ENCODE data around the gene ADAMTS2. TPM values are rescaled to one million over a fixed set of nuclear protein-coding genes. Genes with fewer than 3 reads are reported as not detected.
A peak's percentile ranks its signal among the peaks of the same experiment; 100 is the strongest.

ADAMTS2 gene
- total and polyA plus RNA-seq, 11 donors, result 1.1 to 23.0 (median 5.5) TPM

- Histone ChIP-seq H3K36me3 (no peaks in the 10 kb centered on the region), H3K4me1 (peaks cover 0 to 17% (median 0%) of the 10 kb centered on the region in 12 donors), H3K27me3 (no peaks in the 10 kb centered on the region), H3K27ac (peak overlapping the region in 3 of 12 donors; percentile 26 to 34 (median 30)), H3K4me3 (no peak overlapping the region), H3K9me3 (no peaks in the 10 kb centered on the region)
- DNase-seq (peak in 1 of 5 donors; percentile 32), ATAC-seq (no peak)
- TF ChIP-seq POLR2A (IDR thresholded peaks at IDR 0.05), result no peak
- TF ChIP-seq, protein P1, sequence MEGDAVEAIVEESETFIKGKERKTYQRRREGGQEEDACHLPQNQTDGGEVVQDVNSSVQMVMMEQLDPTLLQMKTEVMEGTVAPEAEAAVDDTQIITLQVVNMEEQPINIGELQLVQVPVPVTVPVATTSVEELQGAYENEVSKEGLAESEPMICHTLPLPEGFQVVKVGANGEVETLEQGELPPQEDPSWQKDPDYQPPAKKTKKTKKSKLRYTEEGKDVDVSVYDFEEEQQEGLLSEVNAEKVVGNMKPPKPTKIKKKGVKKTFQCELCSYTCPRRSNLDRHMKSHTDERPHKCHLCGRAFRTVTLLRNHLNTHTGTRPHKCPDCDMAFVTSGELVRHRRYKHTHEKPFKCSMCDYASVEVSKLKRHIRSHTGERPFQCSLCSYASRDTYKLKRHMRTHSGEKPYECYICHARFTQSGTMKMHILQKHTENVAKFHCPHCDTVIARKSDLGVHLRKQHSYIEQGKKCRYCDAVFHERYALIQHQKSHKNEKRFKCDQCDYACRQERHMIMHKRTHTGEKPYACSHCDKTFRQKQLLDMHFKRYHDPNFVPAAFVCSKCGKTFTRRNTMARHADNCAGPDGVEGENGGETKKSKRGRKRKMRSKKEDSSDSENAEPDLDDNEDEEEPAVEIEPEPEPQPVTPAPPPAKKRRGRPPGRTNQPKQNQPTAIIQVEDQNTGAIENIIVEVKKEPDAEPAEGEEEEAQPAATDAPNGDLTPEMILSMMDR (IDR thresholded peaks at IDR 0.05), result no peak
- WGBS, 4 donors, result 78 to 92% (median 90%) methylated on average over 4 to 12 of the region's 12 CpGs
- intact Hi-C loops (cut with DNase I), result no loop called here
These were observed 51.0 kb downstream of the ADAMTS2 start for GRCh38 chr5:179294131-179294780.

DNA sequence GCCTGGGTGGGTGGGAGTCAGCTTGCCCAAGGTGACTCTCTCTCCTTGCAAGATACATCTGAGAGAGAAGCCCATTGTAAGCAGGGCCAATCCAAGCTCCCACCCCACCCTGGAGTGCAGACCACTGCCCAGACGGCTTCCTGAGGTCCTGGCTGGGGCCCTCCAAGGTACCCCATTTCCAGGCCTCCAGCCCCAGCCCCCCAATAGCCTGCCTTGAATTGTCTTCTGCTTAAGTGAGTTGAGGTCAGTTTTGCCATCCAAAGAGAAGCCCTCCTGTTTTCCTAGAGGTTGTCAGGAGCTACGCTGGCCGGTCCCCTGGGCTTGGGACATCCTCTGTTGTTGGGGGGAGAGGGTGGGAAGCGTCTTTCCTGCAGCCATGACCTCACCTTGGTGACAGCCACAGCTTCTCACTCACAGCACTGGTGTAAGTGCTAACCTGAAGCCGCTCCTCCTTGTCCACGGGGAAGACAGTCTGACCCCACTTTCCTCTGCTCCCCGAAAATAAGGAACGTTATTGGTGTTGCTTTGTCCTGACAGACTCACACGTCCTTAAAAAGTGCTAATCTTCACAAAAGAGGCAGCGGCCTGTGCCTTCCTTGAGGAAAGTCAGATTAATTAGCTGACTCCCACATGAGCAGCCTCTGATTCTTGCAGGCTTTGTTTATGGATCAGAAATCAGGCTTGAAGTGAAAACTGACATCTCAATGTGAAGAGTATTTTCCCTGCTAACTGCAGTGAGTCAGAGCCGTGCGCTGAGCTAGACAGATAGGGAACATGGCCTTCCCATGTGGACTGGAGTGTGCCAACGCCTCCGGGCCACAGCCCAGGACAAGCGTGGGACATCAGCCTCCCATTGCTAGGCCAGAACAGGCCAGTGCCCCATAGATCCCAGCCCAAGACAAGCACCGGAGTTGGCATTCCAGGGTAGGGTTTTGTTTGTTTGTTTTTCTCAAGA, 52.3 kb downstream of the ADAMTS2 start:
- TF ChIP-seq, protein P1 (IDR thresholded peaks at IDR 0.05), result no peak
- TF ChIP-seq POLR2A (IDR thresholded peaks at IDR 0.05), result no peak
- Histone ChIP-seq H3K4me3 (no peak overlapping the region), H3K9me3 (no peaks in the 10 kb centered on the region), H3K36me3 (no peaks in the 10 kb centered on the region), H3K27me3 (no peaks in the 10 kb centered on the region), H3K27ac (no peak overlapping the region), H3K4me1 (peaks cover 0 to 20% (median 0%) of the 10 kb centered on the region in 12 donors)
- ATAC-seq (no peak), DNase-seq (peak in 2 of 5 donors; percentile 16 to 51)
- intact Hi-C loops (cut with DNase I), result no loop called here
- 79 to 86% (median 82%) methylated on average over 15 to 16 of the region's 16 CpGs for WGBS, 4 donors

GRCh38 chr5:179292202-179292601, 53.1 kb downstream of the ADAMTS2 start:
- DNase-seq, result no peak
- 84 to 90% (median 89%) methylated on average over 7 of the region's 7 CpGs for WGBS, 4 donors
- intact Hi-C loops (cut with DNase I), result no loop called here
- Histone ChIP-seq H3K36me3 (no peaks in the 10 kb centered on the region), H3K4me1 (peaks cover 0 to 25% (median 0%) of the 10 kb centered on the region in 12 donors), H3K27ac (no peak overlapping the region), H3K27me3 (no peaks in the 10 kb centered on the region), H3K9me3 (no peaks in the 10 kb centered on the region), H3K4me3 (no peak overlapping the region)
- ATAC-seq, result no peak
- TF ChIP-seq POLR2A (IDR thresholded peaks at IDR 0.05), result no peak
- TF ChIP-seq, protein P1 (IDR thresholded peaks at IDR 0.05), result no peak
